ENCODE results near the gene CTNNA3.

Gene CTNNA3

DNA sequence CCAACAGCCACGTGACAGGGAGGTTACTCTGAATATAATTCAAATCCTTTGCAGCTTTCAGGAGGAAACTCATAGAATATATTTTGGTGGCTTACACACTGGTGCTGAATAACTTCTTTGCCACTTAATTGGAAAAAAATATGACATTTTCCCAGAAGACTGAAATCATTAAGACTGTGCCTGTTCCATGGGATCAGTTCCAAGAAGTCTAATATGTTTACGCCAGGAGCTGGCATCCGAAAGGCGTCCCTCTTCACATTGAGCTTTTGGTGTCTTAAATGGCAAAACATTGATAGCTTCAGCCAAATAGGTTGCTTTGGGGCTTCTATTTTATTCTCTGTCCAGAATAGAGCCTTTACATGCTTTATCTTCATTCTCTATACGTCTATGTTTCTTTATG is 1687.8 kb downstream of the CTNNA3 start:
- DNase-seq, result no peak

DNA sequence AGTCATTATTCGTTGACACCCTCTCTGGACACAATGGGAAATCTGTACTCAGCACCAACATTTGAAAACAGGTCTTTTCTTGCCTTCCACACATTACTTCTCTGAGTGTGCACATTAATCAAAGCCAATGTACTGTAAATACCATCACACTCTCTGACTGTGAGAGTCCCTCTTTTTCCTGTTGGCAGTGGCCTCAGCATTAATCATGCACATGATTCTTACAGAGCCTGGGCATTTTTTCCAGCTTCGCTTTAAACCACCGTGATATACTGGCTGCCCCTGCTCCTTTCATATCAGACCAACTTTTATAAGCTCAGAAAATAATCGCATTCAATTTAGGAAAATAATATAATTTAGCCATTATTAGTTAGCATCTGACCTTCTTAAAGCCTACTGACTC is 1689.6 kb downstream of the CTNNA3 start:
- DNase-seq, result no peak

DNA sequence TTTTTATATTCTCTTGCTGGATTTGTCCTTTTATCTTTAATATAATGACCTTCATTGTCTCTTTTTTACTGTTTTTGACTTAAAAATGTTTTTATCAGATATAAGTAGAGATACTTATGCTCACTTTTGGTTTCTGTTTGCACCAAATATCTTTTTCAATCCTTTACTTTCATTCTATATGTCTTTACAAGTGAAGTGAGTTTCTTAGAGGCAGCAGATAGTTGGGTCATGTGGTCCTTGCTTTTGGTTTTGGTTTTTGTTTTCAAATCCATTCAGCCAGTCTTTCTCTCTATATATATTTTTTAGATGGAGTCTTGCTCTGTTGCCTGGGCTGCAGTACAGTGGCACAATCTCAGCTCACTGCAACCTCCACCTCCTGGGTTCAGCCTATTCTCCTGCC is 1702.5 kb downstream of the CTNNA3 start:
- no peak for DNase-seq

DNA sequence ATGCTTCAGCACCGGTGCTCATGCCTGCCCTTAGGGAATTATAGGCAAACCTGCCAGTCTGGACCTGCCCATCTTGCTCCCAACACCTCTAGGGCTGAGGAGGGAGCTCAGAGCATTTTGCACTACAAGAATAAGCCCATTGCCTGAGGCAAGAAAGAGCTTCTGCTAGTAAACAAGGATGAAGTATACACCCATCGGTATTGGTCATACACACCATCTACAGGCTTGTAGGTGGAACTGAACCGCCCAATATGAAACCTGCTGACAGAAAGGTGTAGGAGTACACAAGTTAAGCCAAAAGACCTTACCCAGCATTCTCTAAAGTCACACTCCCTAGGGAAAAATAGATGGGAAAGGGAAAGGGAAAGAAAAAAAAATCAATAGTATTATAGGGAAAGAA is 1727.1 kb downstream of the CTNNA3 start:
- no peak for DNase-seq

DNA sequence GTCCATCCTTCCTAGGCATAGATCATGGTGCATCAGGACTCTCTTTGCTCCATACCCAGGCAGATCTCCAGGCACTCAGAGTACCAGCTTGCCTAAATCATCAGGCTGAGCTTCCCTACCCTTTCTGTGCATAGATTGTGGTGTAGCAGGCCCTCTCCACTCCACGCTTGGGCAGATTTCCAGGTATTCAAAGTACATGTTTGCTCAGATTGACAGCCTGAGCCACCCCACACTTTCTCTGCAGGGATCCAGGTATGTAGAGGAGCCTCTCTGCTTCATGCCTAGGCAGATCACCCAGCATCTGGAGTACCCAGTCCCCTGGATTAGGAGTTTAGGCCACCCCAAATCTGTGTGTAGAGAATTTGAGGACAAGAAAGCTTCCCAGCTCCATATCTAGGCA is 1727.6 kb downstream of the CTNNA3 start:
- DNase-seq, result no peak

DNA sequence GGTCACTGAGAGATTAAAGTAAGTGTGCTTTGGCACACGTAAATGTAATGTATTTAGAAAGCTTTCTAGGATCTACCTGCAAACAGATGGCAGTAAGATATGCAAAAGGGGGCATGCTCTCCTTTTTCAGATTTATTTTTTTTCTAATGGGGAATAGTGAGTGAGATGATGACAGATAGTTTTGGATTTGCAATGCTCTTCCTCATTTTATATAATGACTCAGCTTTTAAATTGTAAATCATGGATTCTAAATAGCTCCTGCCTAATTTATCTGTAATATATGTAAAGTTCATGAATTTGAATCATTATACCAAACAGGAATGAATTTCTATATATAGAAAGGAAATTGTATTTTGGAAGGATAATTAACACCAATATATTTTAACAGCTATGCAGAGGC is 1731.8 kb downstream of the CTNNA3 start:
- no peak for DNase-seq

DNA sequence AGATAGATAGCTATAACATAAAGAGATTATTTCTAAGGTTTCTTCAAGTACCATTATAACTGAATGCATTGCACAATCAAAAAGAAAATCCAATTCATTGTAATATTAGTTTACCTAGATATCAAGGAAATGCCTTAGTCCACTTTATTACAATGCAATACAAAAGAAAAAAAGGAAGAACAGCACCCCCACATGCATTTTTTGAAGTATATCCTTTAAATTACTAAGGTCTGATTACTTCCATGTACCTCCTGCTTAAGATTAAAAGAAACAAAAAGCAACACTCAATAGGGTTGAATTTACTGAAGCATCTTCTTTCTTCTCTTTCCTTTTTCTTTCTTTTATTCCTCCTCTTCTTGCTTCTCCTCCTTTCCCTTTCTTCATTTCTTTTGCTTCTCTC is 1743.9 kb downstream of the CTNNA3 start:
- no peak for DNase-seq

DNA sequence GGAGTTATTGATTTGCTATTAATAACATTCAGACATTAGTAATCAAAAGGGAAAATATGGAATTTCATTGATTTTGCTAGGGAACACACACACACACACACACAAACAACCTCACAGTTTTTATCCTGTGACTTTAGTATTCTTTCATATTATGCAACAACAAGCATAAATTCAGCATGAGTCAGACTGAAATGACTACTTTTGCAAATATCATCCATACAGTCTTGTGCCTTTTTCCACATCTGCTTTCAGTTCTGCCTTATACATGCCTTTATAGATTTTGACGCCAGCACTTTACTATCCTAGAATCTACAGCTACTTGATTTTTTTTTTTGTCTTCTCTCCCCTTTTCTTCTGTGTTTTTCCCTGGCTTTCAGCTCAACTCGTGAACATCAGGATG is 1745.9 kb downstream of the CTNNA3 start:
- no peak for DNase-seq

DNA sequence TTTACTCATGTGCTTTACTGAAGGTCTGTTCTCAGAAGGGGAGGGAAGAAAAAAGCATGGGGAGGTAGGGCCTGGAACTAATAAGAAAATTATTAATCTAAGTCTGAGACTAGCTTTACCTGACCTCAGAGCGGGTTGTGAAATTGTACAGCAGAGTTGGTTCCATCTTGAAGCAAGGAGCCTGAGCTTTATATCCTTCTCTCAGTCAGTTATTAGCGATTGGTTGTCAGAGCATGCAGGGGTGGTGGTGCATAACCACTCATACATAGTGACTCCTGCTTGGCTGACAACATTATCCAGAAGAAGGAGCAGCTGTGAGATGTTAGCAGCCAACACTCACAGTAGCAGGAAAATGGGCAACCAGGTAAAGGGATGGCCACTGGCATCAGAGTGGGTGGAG is 1746.5 kb downstream of the CTNNA3 start:
- DNase-seq, result no peak

DNA sequence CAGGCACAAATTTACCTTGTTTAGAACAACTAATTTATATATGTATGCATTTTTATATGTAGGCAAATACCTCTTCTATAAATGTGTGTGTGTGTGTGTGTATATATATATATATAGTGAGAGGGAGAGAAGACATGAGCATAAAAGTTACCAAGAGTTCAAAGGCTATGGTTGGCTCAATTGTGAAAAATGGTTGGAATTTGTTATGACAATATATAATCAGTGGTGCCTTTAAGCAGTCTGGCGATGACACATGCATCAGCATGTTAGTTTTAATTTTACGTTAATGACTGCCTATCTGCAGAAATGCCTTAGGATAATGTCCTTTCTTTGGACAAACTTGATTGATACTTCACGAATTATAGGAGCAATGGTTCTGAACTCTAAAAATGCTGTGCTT is 1750.9 kb downstream of the CTNNA3 start:
- no peak for DNase-seq

DNA sequence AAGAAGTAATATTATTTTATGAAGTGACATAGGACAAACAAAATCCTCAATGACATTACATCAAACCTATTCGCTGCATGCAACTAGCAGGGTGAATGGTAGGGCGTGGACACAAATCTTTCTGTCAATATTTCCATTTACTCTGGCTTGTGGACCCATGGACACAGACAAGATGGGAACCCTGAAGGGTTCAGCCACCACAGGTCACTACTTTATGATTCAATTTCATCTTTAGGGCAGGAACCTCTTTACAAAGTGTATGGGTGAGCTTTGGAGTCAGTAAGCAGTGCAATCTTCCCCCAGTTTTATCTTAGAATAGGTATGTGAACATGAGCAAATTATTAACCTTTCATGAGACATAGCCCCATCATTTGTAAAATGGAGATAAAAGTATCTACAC is 1752.5 kb downstream of the CTNNA3 start:
- DNase-seq, result no peak

DNA sequence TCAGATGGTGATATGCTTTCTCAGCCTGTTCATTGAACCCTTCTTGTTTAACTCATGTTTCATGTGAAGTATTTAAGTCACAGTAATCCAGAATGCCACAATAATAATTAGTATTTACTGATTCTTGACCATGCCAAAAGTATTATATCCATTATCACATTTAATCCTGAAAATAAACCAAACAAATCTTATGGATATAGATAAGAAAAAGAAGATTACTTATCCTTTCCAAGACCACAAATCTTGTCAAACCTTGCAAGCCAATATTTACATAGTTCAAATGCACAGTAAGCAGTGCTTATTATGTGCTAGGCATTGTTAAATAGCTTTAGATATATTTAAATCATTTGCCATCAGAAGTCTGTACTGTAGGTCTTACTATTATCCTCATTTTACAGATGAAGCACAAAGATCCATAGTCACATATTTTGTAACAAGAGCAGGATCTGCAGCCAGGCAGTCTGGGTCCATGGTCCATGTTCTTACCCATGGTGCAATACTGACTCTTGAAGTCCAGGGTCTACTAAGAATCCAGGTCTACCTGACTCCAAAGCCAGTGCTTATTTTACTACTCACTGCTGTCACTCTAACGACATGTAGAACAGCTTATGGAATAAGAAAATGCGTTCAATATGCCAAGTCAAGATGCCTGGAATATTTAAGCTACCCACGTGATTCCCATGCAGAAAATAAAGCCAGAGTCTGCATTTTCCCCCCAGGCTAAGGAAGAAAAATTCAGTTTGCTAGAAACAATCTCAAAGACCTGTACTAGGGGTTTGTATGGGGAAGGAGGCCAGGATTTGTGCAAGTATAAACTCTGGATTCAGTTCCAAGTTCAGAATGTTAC is 1755.0 kb downstream of the CTNNA3 start:
- no peak for DNase-seq

DNA sequence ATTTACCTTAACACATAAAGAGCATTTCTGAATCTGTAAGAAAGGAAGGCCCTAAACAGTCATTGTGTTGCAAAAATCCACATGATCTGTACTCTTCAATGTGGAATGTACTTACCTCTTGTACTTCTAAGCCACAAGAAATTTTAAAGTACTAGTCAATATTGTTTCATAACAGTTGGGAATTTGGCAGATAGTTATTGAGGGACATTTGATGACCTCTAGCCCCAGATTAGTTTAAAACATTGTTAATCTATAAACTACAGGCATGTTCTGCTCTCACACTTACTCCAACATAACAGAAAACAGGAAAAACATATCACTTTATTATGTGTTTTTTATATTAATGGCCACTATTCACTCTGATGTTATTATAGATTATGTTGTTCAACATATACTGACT is 1755.9 kb downstream of the CTNNA3 start:
- no peak for DNase-seq

DNA sequence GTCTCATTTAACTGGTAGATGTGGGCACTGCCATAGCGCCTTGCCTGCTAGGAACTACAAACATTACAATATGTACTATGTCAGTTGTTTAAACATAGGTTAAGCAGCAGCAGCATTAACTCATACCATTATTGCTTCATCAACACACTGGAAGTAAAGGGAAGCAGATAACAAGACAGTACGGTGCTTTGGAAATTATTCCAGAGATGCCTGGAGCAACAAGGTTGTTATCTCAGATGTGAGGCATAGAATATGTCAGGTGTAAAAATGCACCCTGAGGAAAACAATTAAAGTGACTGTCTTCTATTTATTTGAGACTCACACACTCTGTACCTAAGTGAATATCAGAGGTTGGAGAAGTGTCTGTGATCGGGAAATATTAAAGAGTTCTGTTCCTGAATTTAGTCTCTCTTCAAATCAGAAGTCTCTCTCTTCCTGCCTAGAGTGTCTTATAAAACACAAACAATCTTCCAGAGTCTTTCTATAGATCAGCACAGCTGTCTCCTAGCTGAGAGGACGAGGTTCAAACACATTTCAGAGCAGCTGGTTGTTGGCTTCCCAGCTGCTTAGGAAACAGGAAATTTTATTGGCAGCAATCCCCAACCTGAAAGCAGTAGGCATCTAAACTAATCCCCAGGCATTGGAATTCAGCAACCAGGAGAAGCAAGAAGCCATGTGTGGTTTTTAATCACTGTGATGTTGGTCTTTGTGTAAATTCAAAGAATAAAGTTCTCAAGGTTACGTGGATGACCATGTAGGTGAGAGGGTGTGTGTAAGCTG is 1764.5 kb downstream of the CTNNA3 start:
- DNase-seq, result no peak

DNA sequence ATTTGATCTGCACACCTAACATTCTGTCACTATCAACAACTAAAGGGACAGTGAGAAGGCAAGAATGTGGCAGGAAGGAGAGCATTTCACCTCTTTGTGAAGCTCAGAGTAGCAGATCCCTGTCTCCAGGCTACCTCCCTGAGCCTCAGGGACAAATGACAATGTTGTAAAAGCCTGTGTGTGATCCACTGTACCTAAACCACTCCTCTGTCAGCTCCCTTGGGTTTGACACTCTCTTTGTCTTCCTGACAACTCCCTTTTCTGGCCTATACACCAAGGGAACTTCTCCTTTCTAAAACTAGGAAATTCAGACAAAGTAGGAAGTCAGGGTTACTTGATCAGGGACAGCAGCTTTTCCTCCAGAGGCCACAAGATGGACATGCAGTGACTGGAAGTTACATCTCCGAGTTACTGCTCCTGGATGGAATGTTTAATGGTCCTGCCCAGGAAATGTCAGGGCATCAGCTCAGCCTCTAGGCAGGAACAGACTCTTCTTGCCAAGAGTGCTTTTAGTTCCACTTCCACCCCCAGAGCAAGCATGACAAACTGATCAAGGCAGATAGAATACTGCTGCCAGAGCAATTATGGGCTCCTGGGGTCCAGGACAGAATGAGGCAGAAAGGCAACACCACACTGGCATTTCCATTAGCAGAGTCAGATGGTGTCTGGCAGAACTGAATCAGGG is 1784.7 kb downstream of the CTNNA3 start:
- no peak for DNase-seq

DNA sequence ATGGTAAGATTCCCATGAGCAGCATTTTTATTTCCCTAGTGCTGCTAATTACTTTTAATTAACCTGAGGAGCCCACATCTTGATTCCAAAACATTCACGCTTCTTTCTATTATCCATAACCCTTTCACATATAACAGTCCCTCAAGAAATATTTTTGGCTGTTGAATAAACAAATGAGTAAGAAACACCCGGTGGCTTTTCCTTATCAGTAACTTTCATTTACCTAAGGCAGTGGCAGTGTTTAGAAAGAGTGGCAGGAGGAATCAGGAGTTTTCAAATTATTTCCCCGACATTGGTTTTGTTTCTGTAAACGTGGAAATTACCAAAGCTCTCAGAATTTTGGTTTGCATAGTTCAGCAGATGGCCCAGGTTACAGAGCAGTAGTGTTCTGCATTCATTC is 1785.8 kb downstream of the CTNNA3 start:
- DNase-seq, result no peak

DNA sequence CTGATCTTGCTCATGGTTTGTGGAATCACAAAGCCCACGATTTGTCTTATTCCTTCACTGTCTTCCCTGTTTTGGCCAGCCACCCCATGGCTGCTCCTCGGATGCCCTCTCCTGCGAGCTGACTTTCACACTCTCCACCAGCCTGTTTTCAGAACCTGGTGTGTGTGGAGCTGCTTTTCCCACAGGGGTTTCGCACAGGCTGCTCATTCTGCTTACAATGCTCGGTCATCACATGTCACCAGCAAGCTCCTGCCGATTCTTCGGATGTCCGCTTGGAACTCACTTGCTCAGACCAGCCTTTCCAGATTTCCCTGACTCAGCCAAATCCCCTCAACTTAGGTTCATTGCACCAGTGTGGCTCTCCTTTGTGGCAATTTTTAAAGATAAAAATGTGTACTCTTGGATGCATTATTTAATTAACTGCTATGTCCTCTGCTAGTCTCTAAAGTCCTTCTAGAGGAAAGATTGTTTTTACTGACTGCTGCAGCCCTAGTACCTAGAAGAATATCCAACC is 1788.7 kb downstream of the CTNNA3 start:
- no peak for DNase-seq

DNA sequence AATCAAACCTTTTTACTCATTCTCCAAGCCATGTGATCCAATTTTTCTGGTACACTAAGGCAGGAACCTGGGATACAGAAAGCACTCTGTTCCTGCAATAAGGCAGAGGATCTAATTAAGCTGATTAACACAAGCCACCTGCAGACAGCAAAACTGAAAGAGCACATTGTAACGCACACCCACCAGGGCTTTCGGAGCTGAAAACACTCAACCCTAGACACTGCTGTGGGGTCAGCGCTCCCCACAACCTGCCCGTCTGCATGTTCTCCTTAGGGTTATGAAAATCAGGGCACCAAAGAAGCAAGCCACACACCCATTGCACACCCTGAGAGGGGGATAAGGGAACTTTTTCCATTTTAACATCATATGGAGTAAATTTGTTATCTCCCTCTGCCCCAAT is 1792.4 kb downstream of the CTNNA3 start:
- no peak for DNase-seq

DNA sequence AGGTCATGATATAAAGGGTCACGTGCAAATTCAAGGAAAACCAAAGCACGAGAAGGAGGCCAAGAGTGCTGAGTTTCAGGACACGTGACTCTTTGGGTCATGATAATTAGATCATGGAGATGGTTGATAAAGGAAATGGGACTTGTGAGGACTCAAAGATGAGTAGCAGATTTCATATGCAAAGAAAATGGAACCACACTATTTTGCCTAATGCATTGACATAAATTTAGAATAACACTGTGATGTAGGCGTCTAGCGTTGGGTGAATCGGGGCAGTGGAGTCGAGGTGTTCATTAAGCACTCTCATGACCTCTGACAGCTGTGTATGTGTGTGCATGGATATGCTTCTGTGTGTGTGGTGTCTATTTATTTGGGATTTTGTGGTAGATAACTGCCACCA is 1795.7 kb downstream of the CTNNA3 start:
- no peak for DNase-seq

DNA sequence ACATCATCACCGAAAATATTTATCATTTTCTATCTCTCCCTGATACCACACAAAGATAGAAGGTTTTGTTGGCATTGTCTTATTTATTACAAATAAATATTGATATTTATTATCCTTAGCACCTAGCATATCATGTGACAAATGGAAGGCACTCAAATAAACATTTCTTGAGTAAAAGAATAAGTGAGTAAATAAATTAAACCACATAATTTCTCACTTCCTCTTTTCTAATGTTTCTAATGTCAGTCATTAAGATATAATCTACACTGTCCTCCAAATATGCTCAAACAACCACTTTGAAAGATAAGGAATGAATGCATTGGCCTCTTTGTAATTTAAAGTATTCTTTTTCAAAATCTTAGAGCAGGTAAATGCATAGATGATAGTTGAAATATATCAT is 1797.9 kb downstream of the CTNNA3 start:
- no peak for DNase-seq

DNA sequence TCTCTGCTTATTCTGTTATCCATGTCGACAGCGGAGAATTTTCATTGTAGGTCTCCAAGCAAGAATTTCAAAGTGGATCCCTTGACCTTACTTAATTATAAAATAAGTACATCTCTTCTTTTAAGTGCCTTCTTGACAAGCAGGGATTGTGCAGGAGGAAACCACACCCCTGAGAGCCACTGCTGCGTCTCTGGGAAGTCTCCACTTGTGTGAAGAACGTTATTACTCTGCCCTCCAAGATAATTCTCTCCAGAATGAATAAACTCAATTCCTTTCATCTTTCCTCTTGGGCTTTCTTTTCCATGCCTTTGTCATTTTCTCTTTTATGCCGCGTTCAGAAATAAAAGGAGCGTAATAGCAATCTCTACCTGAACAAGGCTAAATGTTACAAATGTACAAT is 1801.0 kb downstream of the CTNNA3 start:
- DNase-seq, result no peak

DNA sequence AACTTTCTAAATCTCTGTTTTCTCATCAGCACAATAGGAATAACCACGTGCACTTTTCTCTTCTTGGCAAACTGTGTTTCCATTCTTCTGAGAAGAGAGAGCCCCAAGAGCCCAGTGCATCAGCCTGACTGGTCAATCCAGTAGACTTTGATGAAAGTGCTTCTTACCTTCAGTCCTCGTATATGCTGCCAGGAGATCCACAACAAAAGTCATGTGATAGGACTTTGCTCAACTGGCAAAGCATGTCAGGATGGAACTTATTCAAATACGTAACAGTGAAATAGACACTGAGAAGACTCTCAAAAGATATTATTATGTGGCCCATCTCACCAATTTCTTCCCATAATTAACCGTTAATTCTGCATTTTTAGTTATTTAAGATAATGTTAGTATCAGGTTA is 1801.6 kb downstream of the CTNNA3 start:
- no peak for DNase-seq

DNA sequence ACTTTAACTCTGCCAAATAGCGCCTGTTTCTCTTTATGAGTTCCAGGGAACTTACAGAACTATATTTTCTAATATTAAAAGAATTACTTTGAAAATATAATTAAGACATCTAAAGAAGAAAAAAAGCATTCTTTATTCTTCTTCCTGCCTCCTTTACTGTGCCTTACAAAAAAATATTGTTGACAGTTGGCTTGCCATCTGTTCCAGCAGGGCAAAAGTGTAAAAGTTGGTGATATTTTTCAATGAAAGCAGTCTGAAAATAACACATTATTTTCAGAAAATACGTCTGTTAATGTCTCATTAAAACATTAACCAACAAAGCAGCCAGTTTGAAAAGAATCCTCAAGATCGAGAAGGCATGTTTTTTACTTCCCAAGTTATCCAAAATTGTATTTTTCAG is 1802.3 kb downstream of the CTNNA3 start:
- DNase-seq, result no peak

DNA sequence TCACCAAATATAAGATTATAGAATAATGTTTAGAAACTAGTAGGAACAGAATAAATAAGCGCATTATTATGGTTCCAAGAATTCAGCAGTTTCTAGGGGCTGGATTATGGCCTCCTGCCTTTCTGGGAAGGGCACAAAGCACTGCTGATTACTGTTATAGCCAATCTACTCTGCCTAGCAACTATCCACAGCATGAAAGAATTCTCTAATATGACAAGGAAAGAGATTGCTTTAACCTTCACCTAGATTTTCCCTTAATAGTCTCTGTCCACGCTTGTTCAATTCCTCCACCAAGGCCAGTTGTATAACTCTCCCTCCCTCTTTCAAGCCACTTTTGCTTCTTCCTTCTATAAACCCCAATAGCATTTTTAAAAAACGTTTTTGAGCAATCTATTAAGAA is 1803.7 kb downstream of the CTNNA3 start:
- DNase-seq, result no peak
